Measurements from ENCODE around the gene TIGAR.
A peak's percentile ranks its signal among the peaks of the same experiment; 100 is the strongest.

TIGAR gene

DNA sequence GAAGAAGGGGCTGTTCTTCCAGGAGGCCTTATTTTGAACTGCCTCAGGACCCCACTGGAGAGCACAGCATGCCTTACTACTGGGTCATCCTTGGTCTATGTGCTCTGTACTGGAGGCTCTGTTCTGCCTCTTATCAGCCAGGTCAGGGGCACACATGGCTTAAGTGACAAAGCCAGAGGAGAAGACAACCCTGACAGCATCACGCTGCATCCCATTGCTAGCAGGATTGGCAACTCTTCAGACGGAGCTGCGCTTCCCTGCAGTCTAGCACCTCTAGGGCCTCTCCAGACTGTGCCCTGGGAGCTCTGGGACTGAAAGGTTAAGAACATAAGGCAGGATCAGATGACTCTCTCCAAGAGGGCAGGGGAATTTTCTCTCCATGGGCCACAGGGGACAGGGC is 17.3 kb upstream of the TIGAR start:
- DNase-seq (ENCODE audit: low read depth, low spot score) = no peak

DNA sequence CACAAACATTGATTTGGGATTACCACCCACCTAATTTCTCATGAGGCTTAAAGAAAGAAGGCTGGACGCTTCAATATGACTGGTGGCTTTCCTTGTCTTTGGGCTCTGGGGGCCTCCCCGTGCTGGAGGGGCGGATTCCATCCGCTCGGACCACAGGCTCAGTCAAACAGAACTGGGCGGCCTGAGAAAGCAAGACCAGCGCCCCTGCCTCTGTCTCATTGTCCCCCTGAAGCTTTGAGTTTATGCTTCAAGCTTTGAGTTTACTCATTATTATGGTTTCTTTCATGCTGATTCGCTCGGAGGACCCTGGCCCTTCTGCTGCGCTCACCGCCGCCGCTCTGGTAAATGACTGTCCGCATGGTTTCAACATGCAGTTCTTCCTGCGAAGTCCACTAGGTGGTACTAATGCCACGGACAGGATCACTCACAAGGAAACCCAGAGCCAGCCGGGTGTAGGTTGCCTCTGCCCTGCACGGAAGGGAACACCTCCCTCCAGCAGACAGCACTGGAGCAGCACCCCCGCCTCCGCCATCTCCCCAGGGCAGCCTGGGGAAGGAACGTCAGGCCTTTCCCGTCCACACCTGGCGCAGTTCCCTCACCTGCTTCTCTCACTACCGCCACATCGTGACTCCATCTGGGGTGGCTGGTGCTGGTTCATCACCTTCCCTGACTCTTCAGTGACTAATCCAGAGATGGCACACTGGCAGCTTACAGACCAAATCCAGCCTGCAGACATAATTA is 13.2 kb upstream of the TIGAR start:
- peak; percentile 35 for DNase-seq (ENCODE audit: low read depth, low spot score)

DNA sequence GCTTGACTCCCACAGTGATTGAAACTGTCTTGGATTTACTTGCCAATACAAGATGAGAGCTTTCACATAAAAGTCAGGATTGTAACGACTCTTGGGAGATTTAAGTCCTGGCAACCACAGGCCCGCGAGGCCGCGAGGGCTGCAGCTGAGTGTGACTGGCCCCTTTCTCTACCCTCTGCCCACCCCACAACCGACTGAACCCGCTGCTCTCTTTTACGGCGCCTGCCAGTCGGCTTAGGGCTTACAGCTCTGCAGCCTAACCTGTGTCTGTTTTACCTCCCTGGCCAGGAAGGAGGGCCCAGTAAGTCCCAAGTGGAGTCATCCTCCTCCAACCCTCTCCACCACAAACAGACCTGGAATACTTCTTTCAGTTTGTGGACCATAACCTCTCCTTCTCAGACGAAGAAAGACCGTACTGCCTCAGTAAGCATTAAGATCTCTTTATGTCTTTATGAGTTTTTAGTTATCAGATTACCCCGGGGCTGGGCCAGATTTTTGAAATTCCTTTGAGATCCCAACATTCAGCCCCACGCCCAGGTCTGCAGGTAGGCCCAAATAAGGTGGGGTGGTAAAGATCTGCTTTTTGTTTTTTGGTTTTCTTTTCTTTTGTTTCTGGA is 12.6 kb upstream of the TIGAR start:
- DNase-seq (ENCODE audit: low read depth, low spot score) = no peak

DNA sequence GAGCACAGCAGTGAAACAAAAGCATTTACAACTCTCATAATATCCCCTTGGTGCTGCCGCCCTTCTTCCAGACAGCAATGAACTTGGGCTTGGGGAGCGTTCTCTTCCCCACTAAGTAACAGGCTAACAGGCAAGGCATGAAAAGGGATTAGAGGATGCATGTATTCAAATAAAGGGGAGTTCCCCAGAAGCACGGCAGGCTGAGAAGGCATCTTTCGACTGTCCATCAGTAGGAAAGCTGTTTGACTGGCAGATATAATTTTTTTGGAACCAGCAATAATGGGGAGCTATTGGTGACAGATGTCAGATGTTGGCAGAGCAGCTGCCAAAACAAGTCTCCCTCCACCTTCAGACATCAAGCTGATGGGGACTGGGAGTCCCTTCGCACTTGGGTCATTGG is 9.2 kb upstream of the TIGAR start:
- no peak for DNase-seq (ENCODE audit: low read depth, low spot score)

DNA sequence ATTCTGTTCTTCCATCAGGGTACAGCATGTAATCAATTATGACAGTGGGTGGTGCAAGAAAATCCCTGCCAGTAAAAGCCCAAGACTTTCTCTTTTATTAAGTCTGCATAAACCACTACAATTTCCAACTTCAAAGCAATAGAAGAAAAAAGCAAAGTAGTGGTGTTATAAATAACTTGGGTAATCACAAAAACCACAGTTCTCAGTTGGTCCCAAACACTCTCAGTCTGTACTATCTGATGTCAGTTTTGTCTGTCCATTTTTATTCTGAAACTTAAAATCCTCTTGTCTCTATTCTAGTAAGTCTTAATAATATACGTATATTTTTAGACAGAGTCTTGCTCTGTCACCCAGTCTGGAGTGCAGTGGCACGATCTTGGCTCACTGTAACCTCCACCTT is 8.8 kb upstream of the TIGAR start:
- DNase-seq (ENCODE audit: low read depth, low spot score) = no peak

DNA sequence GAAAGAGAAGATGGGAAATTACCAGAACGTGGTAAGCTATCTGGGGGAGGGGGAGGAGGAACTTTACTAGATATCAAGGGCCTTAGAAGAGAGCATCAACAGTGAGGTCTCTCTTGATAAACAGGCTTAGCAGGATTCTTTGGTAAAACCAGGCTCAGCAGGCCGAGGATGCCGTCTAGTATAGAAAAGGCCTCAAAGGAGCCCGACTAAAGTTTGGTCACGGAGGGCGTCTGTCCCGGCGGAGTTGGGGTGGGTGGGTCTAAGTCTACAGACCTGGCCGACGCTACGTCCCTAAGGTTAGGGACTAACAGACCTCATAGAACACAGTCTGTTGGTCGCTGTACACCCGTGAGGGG is 538 bp upstream of the TIGAR start:
- DNase-seq (ENCODE audit: low read depth, low spot score) = no peak

DNA sequence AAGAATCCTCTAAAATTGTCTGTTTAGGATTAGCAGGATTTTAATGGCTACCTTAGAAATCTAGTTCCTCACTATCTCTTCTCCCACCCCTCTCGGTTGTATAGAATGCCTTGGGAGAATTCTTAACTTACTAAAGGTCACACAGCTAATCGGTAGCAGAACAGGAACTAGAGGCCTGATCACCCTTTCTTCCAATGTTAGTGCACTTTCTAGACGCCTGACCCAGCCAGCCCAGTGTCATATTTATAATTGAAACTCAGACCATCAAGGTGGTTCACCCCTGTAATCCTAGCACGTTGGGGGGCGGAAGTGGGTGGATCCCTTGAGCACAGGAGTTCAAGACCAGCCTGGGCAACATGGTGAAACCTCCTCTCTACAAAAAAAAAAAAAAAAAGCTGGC is 1.7 kb downstream of the TIGAR start:
- DNase-seq (ENCODE audit: low read depth, low spot score) = no peak

DNA sequence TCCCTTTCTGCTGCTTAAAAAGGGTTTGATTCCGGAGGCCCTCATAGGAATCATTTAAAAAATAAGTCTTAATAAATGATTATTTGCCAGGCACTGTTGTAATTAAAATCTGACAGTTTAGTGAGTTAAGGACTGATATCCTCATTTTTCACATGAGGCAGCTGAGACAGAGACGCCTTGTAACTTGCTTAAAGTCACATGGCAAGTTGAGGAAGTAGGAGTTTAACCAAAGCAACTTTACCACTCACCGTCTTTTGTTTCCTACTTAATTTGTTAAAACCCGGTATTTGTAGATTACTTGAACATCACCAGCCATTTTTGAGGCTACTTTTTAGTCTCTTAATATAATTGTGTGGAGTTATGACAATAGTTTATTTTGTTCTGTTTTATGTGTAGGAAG is 2.4 kb downstream of the TIGAR start:
- no peak for DNase-seq (ENCODE audit: low read depth, low spot score)

DNA sequence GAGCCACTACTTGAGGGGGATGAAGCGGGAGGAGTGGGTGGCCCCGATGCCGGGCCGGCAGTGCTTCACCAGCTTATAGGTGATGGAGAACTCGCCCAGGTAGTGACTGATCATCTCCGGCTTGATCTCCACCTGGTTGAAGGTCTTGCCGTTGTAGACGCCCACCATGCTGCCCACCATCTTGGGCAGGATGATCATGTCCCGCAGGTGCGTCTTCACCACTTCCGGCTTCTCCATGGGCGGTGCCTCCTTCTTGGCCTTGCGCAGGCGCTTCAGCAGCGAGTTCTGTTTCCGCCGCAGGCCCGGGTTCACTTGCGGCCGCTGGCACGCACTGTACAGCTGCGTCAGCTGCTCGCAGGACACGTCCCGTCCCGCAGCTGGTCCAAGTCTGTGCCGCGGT is 3.4 kb downstream of the TIGAR start:
- DNase-seq (ENCODE audit: low read depth, low spot score) = no peak

DNA sequence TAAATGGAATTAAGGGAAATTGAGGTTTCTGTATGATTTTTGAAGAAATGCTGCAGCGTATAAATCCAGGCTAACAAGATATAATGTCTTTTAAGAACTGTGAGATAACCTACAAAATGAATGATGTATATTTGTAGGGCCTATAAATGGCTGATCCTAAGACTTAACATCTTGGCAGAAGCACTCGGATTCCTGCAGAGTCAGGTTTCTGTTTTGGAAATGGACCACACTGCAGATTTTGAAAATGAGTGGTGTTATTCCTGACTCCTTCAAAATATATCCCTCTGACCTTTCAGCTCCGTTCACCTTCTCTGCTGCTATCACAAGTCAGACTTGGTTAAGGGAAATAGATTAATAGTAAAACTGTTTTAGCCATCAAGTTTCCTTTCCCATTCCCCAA is 5.0 kb downstream of the TIGAR start:
- DNase-seq (ENCODE audit: low read depth, low spot score) = no peak

DNA sequence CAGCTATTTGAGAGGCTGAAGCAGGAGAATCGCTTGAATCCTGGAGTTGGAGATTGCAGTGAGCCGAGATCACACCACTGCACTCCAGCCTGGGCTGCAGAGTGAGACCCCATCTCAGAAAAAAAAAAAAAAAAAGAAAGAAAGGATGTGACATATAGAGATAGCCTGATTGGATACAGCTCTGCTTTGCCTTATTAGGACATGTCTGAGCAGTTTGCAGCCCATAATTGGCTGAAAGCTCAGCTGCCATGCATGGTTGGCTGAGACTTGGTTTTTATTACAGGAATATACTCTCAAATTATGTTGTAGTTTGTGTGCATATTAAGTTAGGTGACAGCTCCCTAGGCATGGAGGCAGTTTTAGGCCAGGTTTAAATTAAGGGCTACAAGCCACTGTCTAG is 6.3 kb downstream of the TIGAR start:
- DNase-seq (ENCODE audit: low read depth, low spot score) = no peak

DNA sequence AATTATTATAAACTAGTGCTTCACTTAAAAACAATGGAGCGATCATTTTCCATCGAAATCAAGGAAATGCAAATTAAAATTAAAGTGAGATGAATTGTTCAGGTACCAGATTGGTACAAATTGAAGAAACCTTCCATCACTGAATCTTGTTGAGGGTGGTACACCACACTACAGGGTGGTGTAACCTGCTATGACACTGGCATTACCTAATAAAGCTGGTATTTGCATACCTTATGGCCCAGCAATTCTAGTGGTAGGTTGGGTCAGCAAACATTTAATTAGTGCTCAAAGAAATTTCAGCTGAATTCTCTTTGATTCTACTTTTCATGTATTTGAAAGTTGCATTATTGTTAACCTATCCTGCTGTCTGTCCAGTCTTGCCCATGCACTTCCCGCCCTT is 9.2 kb downstream of the TIGAR start:
- DNase-seq (ENCODE audit: low read depth, low spot score) = no peak

DNA sequence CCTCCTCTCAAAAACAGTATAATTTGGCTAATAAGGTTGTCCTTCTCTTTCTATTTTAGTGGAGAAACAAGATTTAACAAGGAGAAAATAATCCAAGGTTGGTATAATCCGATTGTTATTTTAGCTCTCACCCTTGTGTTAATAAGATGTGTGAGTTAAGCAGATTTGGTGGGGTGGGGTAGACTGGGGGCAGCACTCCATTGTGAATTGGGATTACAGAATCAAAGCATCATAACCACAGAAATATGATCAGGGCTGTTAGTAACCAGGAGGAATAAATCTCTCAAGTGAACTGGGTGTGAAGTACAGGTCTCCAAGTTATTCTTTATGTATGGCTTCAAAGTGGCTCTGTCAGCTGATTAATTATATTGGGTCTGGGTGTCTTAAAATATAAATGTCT is 10.2 kb downstream of the TIGAR start:
- no peak for DNase-seq (ENCODE audit: low read depth, low spot score)

DNA sequence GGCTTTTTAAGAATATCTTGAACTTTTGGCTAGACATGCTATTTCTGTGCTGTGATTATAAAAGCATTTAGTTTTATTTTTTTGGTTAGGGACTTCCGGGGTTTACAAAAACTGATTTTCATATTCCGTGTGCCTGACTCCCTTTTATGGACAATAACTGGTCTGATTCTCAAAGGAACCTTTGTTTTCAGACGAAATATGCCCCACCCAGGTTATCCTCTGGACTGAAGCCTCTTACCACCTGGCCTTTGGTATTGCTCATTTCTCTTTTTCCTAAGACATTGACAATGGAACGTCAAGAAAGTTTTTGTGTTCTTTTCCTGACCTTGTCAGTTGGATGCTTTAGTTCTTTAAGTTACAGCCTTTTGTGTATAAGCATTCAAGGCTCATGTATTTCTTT is 10.8 kb downstream of the TIGAR start:
- no peak for DNase-seq (ENCODE audit: low read depth, low spot score)

DNA sequence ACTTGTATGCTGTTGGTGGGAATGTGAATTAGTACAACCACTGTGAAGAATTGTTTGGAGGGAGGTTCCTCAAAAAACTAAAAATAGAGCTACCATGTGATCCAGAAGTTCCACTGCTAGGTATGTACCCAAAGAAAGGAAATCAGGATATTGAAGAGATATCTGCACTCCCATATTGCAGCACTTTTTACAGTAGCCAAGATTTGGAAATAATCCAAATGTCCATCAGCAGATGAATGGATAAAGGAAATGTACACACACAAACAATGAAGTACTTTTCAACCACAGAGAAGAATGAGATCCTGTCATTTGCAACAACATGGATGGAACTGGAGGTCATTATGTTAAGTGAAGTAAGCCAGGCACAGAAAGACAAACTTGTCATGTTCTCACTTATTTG is 25.9 kb downstream of the TIGAR start:
- DNase-seq (ENCODE audit: low read depth, low spot score) = no peak

DNA sequence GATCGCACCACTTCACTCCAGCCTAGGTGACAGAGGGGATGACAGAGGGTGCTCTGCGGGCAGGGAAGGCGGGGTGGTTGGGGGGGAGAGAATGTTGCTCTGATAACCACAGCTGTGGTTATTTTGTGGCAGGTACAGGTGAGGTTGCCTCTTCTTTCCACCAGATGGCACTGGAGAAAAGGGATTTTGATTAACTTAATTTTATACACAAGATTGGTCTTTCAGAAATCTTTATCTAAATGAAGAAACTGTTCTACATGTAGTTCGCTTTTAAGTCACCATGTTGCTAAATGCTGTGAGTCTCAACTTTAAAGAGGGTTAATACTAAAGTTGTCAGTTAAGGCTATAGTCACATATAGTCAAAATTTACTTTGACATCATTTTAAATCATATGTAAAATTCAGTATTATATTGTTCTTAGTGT is 32.8 kb downstream of the TIGAR start:
- DNase-seq (ENCODE audit: low read depth, low spot score) = no peak

DNA sequence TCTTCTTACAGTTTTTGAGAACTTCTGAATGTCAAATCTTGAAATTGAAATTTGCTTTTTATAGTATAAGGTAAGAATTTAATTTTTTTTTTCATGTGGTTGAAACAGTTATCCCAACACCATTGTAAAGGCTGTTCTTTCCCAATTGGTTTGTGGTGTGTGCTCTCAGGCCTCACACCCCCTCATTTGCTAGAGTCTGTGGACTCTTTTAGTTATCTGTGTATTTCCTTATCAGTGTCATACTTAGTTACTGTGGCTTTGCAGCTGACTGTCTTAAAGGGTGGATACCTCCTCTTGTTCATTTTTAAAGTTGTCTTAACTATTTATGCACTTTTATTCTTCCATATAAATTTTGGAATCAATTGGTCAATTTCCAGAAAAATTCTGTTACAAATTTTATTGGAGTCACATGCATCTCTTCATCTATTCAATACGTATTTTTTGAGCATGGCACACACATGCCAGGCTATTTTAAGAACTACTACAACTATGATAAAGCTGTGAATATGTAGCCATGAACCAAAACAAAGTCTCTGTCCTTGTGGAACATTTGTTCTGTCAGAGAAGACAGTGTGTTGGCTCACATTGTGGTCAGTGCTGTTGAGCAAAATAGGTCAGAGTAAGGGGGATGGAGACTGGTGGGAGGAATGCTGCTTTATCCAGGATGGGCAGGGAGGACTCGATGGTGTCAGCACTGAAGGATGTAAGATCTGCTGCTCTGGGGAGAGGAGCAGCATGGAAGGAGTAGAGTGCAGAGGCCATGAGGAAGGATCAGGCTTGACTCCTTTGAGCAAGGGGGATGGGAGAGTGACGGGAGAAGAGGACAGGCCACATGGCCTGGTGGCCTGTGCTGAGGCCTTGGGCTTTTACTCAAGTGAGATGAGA is 34.4 kb downstream of the TIGAR start:
- no peak for DNase-seq (ENCODE audit: low read depth, low spot score)

DNA sequence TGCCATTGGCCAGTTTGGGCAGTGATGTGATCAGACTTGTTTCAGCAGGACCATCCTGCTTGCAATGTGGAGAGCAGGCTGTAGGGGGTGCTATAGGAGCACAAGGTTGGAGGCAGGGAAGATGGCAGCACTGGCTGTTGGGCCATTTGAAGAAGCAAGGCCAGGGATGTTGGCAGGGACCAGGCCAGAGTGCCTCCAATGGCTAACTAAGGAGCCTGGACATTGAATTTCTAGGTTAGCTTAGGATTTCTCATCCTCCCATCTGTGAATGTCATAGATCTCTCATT is 35.0 kb downstream of the TIGAR start:
- no peak for DNase-seq (ENCODE audit: low read depth, low spot score)

DNA sequence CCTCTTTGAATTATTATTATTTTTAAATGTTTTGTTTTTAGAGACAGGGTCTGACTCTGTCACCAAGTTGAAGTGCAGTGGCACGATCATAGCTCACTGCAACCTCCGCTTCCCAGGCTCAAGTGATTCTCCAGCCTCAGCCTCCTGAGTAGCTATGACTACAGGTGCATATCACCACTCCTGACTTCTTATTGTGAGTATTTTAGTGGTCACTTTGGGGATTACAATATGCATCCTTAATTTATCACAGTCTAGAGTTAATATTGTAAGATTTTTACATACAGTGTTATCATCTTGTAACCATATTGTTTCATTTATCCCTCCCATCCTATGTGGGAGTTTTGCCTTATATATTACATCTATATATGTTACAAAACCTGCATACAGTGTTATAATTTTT is 45.1 kb downstream of the TIGAR start:
- no peak for DNase-seq (ENCODE audit: low read depth, low spot score)

DNA sequence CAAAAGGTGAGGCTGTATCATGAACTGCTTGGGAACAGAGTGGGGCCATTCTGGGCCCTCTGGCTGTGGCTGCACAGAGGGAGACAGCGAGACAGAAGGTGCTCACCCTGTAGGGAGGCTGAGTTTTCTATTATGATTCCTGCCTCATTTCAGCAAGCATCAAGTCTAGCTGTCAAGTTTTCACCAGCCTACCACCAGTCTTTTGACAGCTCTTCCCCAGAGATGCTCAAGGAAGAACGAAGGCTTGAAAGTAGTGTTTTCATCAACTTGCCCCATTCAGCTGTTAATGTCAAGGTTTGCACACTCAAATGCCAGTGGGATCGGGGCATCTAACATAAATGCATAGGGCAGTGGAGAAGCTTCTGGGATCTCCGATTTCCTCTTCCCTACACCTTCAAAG is 48.5 kb downstream of the TIGAR start:
- DNase-seq (ENCODE audit: low read depth, low spot score) = no peak

DNA sequence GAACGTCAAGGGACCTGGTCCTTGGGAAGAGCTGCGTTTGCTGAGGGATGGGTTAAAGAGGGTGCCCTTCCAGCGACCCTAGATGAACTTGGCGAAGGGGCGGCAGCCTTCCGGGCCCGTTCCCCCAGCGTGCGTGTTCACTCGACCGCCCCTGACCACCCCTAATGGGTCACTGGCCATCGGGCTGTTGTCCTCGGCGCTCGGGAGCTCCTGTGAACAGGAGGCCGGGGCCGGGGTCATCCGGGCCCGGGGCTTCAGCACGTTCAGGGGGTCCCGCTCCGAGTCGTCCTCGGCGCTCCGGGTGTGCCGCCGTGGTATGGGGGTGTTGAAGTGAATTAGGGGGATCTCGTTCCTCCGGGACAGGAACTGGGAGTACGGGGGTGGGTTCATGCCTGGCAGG is 49.3 kb downstream of the TIGAR start:
- no peak for DNase-seq (ENCODE audit: low read depth, low spot score)

DNA sequence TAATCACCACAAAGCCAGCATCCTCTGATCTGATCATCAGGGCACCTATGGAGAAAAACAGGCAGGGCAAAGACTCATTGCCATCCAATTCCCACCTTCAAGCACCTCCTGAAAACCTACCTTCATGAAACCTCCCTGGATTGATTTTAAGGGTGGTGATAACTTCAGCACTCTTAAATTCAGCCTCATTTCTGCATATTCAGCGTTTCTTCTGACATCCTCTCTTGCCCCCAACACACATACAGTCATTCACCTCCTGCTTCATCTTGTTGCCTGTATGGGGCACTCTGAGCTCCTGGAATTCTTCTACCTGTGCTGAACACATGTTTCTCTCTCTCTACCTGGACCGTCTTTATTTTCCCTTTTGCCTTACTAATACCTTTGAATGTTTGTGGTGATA is 51.6 kb downstream of the TIGAR start:
- no peak for DNase-seq (ENCODE audit: low read depth, low spot score)

DNA sequence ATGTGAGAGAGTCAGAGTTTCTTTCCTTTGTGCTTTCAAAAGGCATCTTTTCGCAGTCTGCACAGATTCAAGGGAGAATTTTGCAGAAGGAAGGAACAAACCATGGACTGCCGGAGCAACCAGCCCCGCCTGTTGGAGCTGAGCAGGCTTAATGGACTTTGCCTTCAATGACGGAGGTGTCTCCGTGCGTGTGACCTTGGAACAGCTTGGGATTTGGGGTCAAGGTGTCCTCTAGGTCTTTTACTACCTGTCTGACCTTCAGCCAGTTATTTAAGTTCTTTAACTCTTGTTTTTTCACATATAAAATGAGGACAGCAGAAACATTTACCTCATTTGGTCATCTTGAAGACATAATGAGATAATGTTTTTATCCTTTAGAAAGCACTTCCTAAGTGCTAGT is 54.4 kb downstream of the TIGAR start:
- no peak for DNase-seq (ENCODE audit: low read depth, low spot score)

All from smooth muscle cell of the brain vasculature (primary cell).